Measurements from ENCODE around the gene SLC39A3. TPM values are rescaled to one million over a fixed set of nuclear protein-coding genes. Genes with fewer than 3 reads are reported as not detected.

The SLC39A3 gene
- total and polyA plus RNA-seq, 2 experiments from 2014 or later = 33.5 to 47.4 TPM

DNA sequence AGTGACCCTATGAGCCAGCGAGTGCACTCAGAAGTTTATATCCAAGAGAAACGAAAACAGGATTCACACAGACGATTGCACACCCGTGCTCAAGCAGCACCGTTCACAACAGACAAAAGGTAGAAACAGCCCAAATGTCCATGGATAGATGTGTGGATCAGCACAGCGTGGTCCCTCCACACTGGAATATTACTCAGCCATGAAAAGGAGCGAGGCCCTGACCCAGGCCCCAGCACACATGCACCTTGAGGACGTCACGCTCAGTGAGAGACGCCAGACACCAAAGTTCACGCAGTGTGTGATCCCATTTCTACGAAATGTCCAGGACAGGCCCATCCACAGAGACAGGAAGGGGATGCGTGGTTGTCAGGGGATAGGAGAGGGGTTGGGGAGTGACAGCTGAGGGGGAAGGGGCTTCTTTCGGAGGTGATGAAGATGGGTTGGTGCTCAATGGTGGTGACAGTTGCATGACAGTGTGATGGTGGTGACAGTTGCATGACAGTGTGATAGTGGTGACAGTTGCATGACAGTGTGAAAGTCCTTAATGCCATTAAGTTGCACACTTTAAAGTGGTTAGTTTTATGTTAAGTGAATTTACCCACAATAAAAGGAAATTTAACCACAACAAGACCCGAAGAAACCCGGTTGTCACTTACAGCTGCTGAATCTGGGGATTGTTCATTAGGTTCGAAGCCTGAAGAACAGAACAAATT is 18.9 kb upstream of the SLC39A3 start (continued):
- TF ChIP-seq, protein P1, sequence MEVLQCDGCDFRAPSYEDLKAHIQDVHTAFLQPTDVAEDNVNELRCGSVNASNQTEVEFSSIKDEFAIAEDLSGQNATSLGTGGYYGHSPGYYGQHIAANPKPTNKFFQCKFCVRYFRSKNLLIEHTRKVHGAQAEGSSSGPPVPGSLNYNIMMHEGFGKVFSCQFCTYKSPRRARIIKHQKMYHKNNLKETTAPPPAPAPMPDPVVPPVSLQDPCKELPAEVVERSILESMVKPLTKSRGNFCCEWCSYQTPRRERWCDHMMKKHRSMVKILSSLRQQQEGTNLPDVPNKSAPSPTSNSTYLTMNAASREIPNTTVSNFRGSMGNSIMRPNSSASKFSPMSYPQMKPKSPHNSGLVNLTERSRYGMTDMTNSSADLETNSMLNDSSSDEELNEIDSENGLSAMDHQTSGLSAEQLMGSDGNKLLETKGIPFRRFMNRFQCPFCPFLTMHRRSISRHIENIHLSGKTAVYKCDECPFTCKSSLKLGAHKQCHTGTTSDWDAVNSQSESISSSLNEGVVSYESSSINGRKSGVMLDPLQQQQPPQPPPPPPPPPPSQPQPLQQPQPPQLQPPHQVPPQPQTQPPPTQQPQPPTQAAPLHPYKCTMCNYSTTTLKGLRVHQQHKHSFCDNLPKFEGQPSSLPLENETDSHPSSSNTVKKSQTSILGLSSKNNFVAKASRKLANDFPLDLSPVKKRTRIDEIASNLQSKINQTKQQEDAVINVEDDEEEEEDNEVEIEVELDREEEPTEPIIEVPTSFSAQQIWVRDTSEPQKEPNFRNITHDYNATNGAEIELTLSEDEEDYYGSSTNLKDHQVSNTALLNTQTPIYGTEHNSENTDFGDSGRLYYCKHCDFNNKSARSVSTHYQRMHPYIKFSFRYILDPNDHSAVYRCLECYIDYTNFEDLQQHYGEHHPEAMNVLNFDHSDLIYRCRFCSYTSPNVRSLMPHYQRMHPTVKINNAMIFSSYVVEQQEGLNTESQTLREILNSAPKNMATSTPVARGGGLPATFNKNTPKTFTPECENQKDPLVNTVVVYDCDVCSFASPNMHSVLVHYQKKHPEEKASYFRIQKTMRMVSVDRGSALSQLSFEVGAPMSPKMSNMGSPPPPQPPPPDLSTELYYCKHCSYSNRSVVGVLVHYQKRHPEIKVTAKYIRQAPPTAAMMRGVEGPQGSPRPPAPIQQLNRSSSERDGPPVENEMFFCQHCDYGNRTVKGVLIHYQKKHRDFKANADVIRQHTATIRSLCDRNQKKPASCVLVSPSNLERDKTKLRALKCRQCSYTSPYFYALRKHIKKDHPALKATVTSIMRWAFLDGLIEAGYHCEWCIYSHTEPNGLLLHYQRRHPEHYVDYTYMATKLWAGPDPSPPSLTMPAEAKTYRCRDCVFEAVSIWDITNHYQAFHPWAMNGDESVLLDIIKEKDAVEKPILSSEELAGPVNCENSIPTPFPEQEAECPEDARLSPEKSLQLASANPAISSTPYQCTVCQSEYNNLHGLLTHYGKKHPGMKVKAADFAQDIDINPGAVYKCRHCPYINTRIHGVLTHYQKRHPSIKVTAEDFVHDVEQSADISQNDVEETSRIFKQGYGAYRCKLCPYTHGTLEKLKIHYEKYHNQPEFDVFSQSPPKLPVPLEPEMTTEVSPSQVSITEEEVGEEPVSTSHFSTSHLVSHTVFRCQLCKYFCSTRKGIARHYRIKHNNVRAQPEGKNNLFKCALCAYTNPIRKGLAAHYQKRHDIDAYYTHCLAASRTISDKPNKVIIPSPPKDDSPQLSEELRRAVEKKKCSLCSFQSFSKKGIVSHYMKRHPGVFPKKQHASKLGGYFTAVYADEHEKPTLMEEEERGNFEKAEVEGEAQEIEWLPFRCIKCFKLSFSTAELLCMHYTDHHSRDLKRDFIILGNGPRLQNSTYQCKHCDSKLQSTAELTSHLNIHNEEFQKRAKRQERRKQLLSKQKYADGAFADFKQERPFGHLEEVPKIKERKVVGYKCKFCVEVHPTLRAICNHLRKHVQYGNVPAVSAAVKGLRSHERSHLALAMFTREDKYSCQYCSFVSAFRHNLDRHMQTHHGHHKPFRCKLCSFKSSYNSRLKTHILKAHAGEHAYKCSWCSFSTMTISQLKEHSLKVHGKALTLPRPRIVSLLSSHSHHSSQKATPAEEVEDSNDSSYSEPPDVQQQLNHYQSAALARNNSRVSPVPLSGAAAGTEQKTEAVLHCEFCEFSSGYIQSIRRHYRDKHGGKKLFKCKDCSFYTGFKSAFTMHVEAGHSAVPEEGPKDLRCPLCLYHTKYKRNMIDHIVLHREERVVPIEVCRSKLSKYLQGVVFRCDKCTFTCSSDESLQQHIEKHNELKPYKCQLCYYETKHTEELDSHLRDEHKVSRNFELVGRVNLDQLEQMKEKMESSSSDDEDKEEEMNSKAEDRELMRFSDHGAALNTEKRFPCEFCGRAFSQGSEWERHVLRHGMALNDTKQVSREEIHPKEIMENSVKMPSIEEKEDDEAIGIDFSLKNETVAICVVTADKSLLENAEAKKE (CRISPR knock-in tag; IDR thresholded peaks at IDR 0.05) = no peak
- TF ChIP-seq ZNF114 (CRISPR knock-in tag; IDR thresholded peaks at IDR 0.05) (no peak), ZNF331 (CRISPR knock-in tag; IDR thresholded peaks at IDR 0.05; ENCODE audit: low read depth) (no peak), POLR2AphosphoS5 (IDR thresholded peaks at IDR 0.05; ENCODE audit: low read depth) (no peak)
- TF ChIP-seq, protein P2, sequence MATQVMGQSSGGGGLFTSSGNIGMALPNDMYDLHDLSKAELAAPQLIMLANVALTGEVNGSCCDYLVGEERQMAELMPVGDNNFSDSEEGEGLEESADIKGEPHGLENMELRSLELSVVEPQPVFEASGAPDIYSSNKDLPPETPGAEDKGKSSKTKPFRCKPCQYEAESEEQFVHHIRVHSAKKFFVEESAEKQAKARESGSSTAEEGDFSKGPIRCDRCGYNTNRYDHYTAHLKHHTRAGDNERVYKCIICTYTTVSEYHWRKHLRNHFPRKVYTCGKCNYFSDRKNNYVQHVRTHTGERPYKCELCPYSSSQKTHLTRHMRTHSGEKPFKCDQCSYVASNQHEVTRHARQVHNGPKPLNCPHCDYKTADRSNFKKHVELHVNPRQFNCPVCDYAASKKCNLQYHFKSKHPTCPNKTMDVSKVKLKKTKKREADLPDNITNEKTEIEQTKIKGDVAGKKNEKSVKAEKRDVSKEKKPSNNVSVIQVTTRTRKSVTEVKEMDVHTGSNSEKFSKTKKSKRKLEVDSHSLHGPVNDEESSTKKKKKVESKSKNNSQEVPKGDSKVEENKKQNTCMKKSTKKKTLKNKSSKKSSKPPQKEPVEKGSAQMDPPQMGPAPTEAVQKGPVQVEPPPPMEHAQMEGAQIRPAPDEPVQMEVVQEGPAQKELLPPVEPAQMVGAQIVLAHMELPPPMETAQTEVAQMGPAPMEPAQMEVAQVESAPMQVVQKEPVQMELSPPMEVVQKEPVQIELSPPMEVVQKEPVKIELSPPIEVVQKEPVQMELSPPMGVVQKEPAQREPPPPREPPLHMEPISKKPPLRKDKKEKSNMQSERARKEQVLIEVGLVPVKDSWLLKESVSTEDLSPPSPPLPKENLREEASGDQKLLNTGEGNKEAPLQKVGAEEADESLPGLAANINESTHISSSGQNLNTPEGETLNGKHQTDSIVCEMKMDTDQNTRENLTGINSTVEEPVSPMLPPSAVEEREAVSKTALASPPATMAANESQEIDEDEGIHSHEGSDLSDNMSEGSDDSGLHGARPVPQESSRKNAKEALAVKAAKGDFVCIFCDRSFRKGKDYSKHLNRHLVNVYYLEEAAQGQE (IDR thresholded peaks at IDR 0.05; ENCODE audit: unreplicated experiment) = no peak
- TF ChIP-seq, protein P3, sequence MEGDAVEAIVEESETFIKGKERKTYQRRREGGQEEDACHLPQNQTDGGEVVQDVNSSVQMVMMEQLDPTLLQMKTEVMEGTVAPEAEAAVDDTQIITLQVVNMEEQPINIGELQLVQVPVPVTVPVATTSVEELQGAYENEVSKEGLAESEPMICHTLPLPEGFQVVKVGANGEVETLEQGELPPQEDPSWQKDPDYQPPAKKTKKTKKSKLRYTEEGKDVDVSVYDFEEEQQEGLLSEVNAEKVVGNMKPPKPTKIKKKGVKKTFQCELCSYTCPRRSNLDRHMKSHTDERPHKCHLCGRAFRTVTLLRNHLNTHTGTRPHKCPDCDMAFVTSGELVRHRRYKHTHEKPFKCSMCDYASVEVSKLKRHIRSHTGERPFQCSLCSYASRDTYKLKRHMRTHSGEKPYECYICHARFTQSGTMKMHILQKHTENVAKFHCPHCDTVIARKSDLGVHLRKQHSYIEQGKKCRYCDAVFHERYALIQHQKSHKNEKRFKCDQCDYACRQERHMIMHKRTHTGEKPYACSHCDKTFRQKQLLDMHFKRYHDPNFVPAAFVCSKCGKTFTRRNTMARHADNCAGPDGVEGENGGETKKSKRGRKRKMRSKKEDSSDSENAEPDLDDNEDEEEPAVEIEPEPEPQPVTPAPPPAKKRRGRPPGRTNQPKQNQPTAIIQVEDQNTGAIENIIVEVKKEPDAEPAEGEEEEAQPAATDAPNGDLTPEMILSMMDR (conservative IDR thresholded peaks at IDR 0.05; ENCODE audit: low read depth in 2 of 2) = no peak

Measured in GM23338 (cell line).